CD4-positive, alpha-beta T cell (primary cell): ENCODE results near the gene APC2. TPM values are rescaled to one million over a fixed set of nuclear protein-coding genes. Genes with fewer than 3 reads are reported as not detected.
"Not testable (repeated sequence)": the region's sequence is repeated elsewhere in the genome, so short reads cannot be mapped to it uniquely, and the experiment has no call there.

Experiments
- ATAC-seq: fragments of 200-7000 bp; cut with Tn5 transposase; one replicate; pipeline ENCODE4 v1.10.0; 2022; ENCODE audit warnings: mild to moderate bottlenecking; ENCODE audit not compliant: poor library complexity
- CTCF ChIA-PET: fragments of 350-600 bp; sonication (Branson Sonifier 250); formaldehyde crosslinking; loops from one replicate; lab custom pipeline; 2021; ENCODE audit warnings: antibody characterized with exemption, inconsistent platforms; lab: Charles Lee
- POLR2A ChIA-PET: fragments of 350-600 bp; sonication (Branson Sonifier 250); formaldehyde crosslinking; loops from one replicate; lab custom pipeline; 2021; ENCODE audit warnings: antibody characterized with exemption, inconsistent platforms; lab: Charles Lee
- DNase-seq, 14 experiments: peaks; one replicate each; pipeline ENCODE4 v3.0.0-alpha.2; 2013 to 2020; ENCODE audit warnings: mixed read lengths in 2 of 14
- H3K27ac ChIP-seq, 2 donors: one replicate each; pipeline versions ENCODE4 v1.5.1 to v1.7.0; 2013; ENCODE audit warnings: low read length in 2 of 2, low read depth in 1 of 2, mild to moderate bottlenecking in 1 of 2
- H3K27me3 ChIP-seq, 2 experiments: 1 replicate in 1 of 2; 2 replicates in 1 of 2; pipeline versions ENCODE4 v1.6.1 to v1.7.0; 2013; ENCODE audit warnings: low read length in 2 of 2, control low read depth in 1 of 2, mild to moderate bottlenecking in 1 of 2, moderate library complexity in 1 of 2; ENCODE audit not compliant: insufficient read depth in 2 of 2, control insufficient read depth in 1 of 2
- H3K36me3 ChIP-seq: one replicate; pipeline ENCODE4 v1.6.1; 2013; ENCODE audit warnings: low read length, control low read depth; ENCODE audit not compliant: insufficient read depth
- H3K4me1 ChIP-seq: one replicate; pipeline ENCODE4 v1.6.1; 2013; ENCODE audit warnings: low read length, control low read depth; ENCODE audit not compliant: insufficient read depth
- H3K4me3 ChIP-seq: one replicate; pipeline ENCODE4 v1.5.1; 2013; ENCODE audit warnings: mild to moderate bottlenecking, low read length, moderate library complexity
- H3K9me3 ChIP-seq, 2 experiments: 1 replicate in 1 of 2; 2 replicates in 1 of 2; pipeline versions ENCODE4 v1.6.1 to v1.7.0; 2013; ENCODE audit warnings: low read length in 2 of 2, mild to moderate bottlenecking in 2 of 2, control low read depth in 1 of 2, moderate library complexity in 1 of 2; ENCODE audit not compliant: control insufficient read depth in 1 of 2, insufficient read depth in 1 of 2
- H3K27ac Mint-ChIP-seq: one replicate; pipeline ENCODE4 v1.8.0; 2020; ENCODE audit warnings: mixed read lengths
- H3K27me3 Mint-ChIP-seq: one replicate; pipeline ENCODE4 v1.8.0; 2021; ENCODE audit warnings: mixed read lengths
- H3K36me3 Mint-ChIP-seq: one replicate; pipeline ENCODE4 v1.8.0; 2021; ENCODE audit warnings: low read depth, mixed read lengths
- H3K4me1 Mint-ChIP-seq: one replicate; pipeline ENCODE4 v1.8.0; 2021; ENCODE audit warnings: low read depth, mixed read lengths
- H3K4me3 Mint-ChIP-seq: one replicate; pipeline ENCODE4 v1.8.0; 2020; ENCODE audit warnings: mild to moderate bottlenecking, mixed read lengths
- H3K9me3 Mint-ChIP-seq: one replicate; pipeline ENCODE4 v1.8.0; 2020; ENCODE audit warnings: mixed read lengths
- CTCF ChIP-seq: fragments of 200-600 bp; IDR thresholded peaks from one replicate; pipeline ENCODE4 v1.8.0; 2022; ENCODE audit warnings: antibody characterized with exemption, mild to moderate bottlenecking
- intact Hi-C, 2 experiments: fragments of 100-400 bp; cut with DNase I in 1 of 2; cut with micrococcal nuclease in 1 of 2; formaldehyde crosslinking; loops; one replicate each; pipeline versions ENCODE4 v1.15.1 to v1.9.0; 2023 to 2025; cut with DNase I, micrococcal nuclease
- total RNA-seq, 174 experiments: library from RNA in 2 of 174; stranded (reverse) in 2 of 174; gene quantifications; one replicate each; pipeline ENCODE4 v1.2.3 and lab custom pipeline; 2021 to 2026

Gene APC2
- total RNA-seq, 2 experiments from 2014 or later = 0.20 to 0.30 TPM

- ChIA-PET CTCF (no interaction called here), POLR2A (interaction anchor here (0.7 to 0.8 kb wide), 2 partner anchors 15 to 130 kb away, joined by 3 read pairs; partner anchors contain the start of gene REEP6)
- ATAC-seq (no peak), DNase-seq (peak in 1 of 14 experiments; percentile 33)
- intact Hi-C loops = loop anchor here in 1 of 2 experiments (5.0 to 10.0 kb wide), 2 partner anchors 36 to 201 kb away; partner anchors contain the start of genes ADAMTSL5 and FAM174C
- H3K4me1 Mint-ChIP-seq = peaks cover 30% of the 10 kb centered on the region
- TF ChIP-seq CTCF = no peak
- Histone ChIP-seq H3K36me3 (peaks cover 14% of the 10 kb centered on the region), H3K27ac (no peak overlapping the region), H3K4me1 (peaks cover 44% of the 10 kb centered on the region), H3K9me3 (peaks cover 0 to 3% of the 10 kb centered on the region in 2 experiments), H3K4me3 (no peak overlapping the region), H3K27me3 (peaks cover 4 to 5% of the 10 kb centered on the region in 2 experiments)
- no peak overlapping the region for H3K27ac Mint-ChIP-seq
- no peaks in the 10 kb centered on the region for H3K9me3 Mint-ChIP-seq
- no peak overlapping the region for H3K4me3 Mint-ChIP-seq
- H3K27me3 Mint-ChIP-seq = no peaks in the 10 kb centered on the region
- H3K36me3 Mint-ChIP-seq = peaks cover 11% of the 10 kb centered on the region
Measured at GRCh38 chr19:1475751-1476437, 26.0 kb downstream of the APC2 start.

- not testable (repeated sequence) for H3K27me3 Mint-ChIP-seq, DNase-seq, H3K27ac Mint-ChIP-seq, H3K27me3 ChIP-seq, H3K9me3 Mint-ChIP-seq, ATAC-seq, H3K9me3 ChIP-seq, H3K27ac ChIP-seq, H3K4me3 ChIP-seq
- ChIA-PET CTCF (interaction anchor here (1.2 kb wide), 1 partner anchor 32 kb away, joined by 5 read pairs; no protein-coding TSS in a partner anchor), POLR2A (interaction anchor here (0.8 kb wide), 1 partner anchor 14 kb away, joined by 3 read pairs; the partner anchor contains the start of gene REEP6)
- Histone ChIP-seq H3K4me1 (peaks cover 32% of the 10 kb centered on the region), H3K36me3 (peaks cover 14% of the 10 kb centered on the region)
- peak overlapping the region; percentile 78 for H3K4me3 Mint-ChIP-seq
- peaks cover 11% of the 10 kb centered on the region for H3K36me3 Mint-ChIP-seq
- intact Hi-C loops = loop anchor here in 1 of 2 experiments (5.0 to 10.0 kb wide), 2 partner anchors 35 to 202 kb away; partner anchors contain the start of genes ADAMTSL5 and FAM174C
- H3K4me1 Mint-ChIP-seq = peaks cover 24% of the 10 kb centered on the region
Measured at GRCh38 chr19:1477056-1477455, 27.1 kb downstream of the APC2 start.

GRCh38 chr19:1478934-1479707, 29.2 kb downstream of the APC2 start, which contains the start of gene C19orf25:
TSS of gene C19orf25 (minus strand) at chr19:1479215. CDS start at chr19:1478903, 312 bp downstream.
- peaks cover 23% of the 10 kb centered on the region for H3K4me1 ChIP-seq
- peak within 1 kb of the TSS; percentile 59 to 80 for H3K27ac ChIP-seq
- POLR2A ChIA-PET = interaction anchor here (1.0 kb wide), 1 partner anchor 9 kb away, joined by 3 read pairs; no protein-coding TSS in a partner anchor
- H3K36me3 ChIP-seq = peaks cover 14% of the 10 kb centered on the region
- intact Hi-C loops = loop anchor here (1.0 to 10.0 kb wide), 6 partner anchors 9 to 204 kb away; partner anchors contain the start of genes ADAMTSL5 (in 1 of the 2), FAM174C (in 1 of the 2), NDUFS7 (in 1 of the 2) and PCSK4 (in 1 of the 2)
- H3K4me3 ChIP-seq = peak within 1 kb of the TSS; percentile 91
- TF ChIP-seq CTCF = no peak
- H3K9me3 ChIP-seq = no peaks in the 10 kb centered on the region
- H3K27me3 ChIP-seq = no peaks in the 10 kb centered on the region
- CTCF ChIA-PET = no interaction called here
- peaks cover 11% of the 10 kb centered on the region for H3K36me3 Mint-ChIP-seq
- H3K9me3 Mint-ChIP-seq = no peaks in the 10 kb centered on the region
- ATAC-seq (peak; percentile 96), DNase-seq (peak; percentile 82 to 95 (median 89))
- H3K4me1 Mint-ChIP-seq = peaks cover 18% of the 10 kb centered on the region
- H3K4me3 Mint-ChIP-seq = peak within 1 kb of the TSS; percentile 96
- no peaks in the 10 kb centered on the region for H3K27me3 Mint-ChIP-seq
- H3K27ac Mint-ChIP-seq = peak within 1 kb of the TSS; percentile 86
